ENCODE results near the gene BOK.

Gene BOK

GRCh38 chr2:241532733-241533601, 25.6 kb upstream of the BOK start:
- DNase-seq (ENCODE audit: low spot score), result no peak
- in situ Hi-C loops (cut with MboI; ENCODE audit: low pct_unique_long_range_greater_than_20kb, low sequenced_read_pairs, unreplicated experiment), result no loop called here
- no peak for TF ChIP-seq CTCF (IDR thresholded peaks at IDR 0.05; ENCODE audit: extremely low read depth, insufficient read depth, missing control alignments)

GRCh38 chr2:241534293-241534692, 24.3 kb upstream of the BOK start:
- no peak for DNase-seq (ENCODE audit: low spot score)
- TF ChIP-seq CTCF (IDR thresholded peaks at IDR 0.05; ENCODE audit: extremely low read depth, insufficient read depth, missing control alignments), result no peak
- in situ Hi-C loops (cut with MboI; ENCODE audit: low pct_unique_long_range_greater_than_20kb, low sequenced_read_pairs, unreplicated experiment), result no loop called here

- no peak for DNase-seq (ENCODE audit: low spot score)
- no peak for TF ChIP-seq CTCF (IDR thresholded peaks at IDR 0.05; ENCODE audit: extremely low read depth, insufficient read depth, missing control alignments)
- in situ Hi-C loops (cut with MboI; ENCODE audit: low pct_unique_long_range_greater_than_20kb, low sequenced_read_pairs, unreplicated experiment), result no loop called here
Observed at GRCh38 chr2:241534701-241535375, 23.7 kb upstream of the BOK start.

GRCh38 chr2:241535871-241536655, 22.5 kb upstream of the BOK start:
- no peak for TF ChIP-seq CTCF (IDR thresholded peaks at IDR 0.05; ENCODE audit: extremely low read depth, insufficient read depth, missing control alignments)
- no peak for DNase-seq (ENCODE audit: low spot score)

GRCh38 chr2:241538838-241539615, 19.5 kb upstream of the BOK start:
- in situ Hi-C loops (cut with MboI; ENCODE audit: low pct_unique_long_range_greater_than_20kb, low sequenced_read_pairs, unreplicated experiment), result no loop called here

More at GRCh38 chr2:241535871-241536655, 22.5 kb upstream of the BOK start:
- in situ Hi-C loops (cut with MboI; ENCODE audit: low pct_unique_long_range_greater_than_20kb, low sequenced_read_pairs, unreplicated experiment), result no loop called here

More at GRCh38 chr2:241538838-241539615, 19.5 kb upstream of the BOK start:
- DNase-seq (ENCODE audit: low spot score), result no peak
- TF ChIP-seq CTCF (IDR thresholded peaks at IDR 0.05; ENCODE audit: extremely low read depth, insufficient read depth, missing control alignments), result no peak

All from GM13977 (cell line).